GM23338 (cell line): Measurements from ENCODE around the gene SLC35A5. TPM values are rescaled to one million over a fixed set of nuclear protein-coding genes. Genes with fewer than 3 reads are reported as not detected.

ENCODE experiments used
- ATAC-seq: fragments of 200-7000 bp; cut with Tn5 transposase; 3 replicates; pipeline ENCODE4 v1.9.1; 2020
- DNase-seq: peaks from one replicate; pipeline ENCODE4 v3.0.0-alpha.2; 2015; ENCODE audit warnings: low spot score
- H2AFZ ChIP-seq: fragments of 200-600 bp; sonication (generic); 2 replicates; pipeline ENCODE4 v1.8.0; 2016; ENCODE audit warnings: antibody characterized with exemption, mild to moderate bottlenecking, moderate library complexity
- H3F3A ChIP-seq: fragments of 200-600 bp; sonication (generic); replicated peaks from 2 replicates; pipeline ENCODE4 v1.8.0; 2017; ENCODE audit warnings: antibody characterized with exemption, mixed run types, low read depth
- H3K27ac ChIP-seq: fragments of 200-600 bp; sonication (generic); 2 replicates; pipeline ENCODE4 v1.6.1; 2016; ENCODE audit warnings: low read depth
- H3K27me3 ChIP-seq: fragments of 200-600 bp; sonication (generic); 2 replicates; pipeline ENCODE4 v1.8.0; 2016; ENCODE audit warnings: mild to moderate bottlenecking, mixed run types, moderate library complexity; ENCODE audit not compliant: insufficient read depth
- H3K36me3 ChIP-seq: fragments of 200-600 bp; sonication (generic); 2 replicates; pipeline ENCODE4 v1.8.0; 2016; ENCODE audit warnings: mild to moderate bottlenecking; ENCODE audit not compliant: insufficient read depth
- H3K4me1 ChIP-seq: fragments of 200-600 bp; sonication (generic); 2 replicates; pipeline ENCODE4 v1.8.0; 2016; ENCODE audit warnings: mild to moderate bottlenecking, moderate library complexity; ENCODE audit not compliant: insufficient read depth
- H3K4me2 ChIP-seq: fragments of 200-600 bp; sonication (generic); 2 replicates; pipeline ENCODE4 v1.7.1; 2017; ENCODE audit warnings: mixed run types
- H3K4me3 ChIP-seq: fragments of 200-600 bp; sonication (generic); 2 replicates; pipeline ENCODE4 v1.6.1; 2016; ENCODE audit warnings: mixed run types
- H3K79me2 ChIP-seq: fragments of 200-600 bp; sonication (generic); replicated peaks from 2 replicates; pipeline ENCODE4 v1.8.0; 2017; ENCODE audit warnings: mild to moderate bottlenecking; ENCODE audit not compliant: insufficient read depth
- H3K9me2 ChIP-seq: fragments of 200-600 bp; sonication (generic); 2 replicates; pipeline ENCODE4 v1.8.0; 2017; ENCODE audit not compliant: insufficient read depth
- H4K20me1 ChIP-seq: fragments of 200-600 bp; sonication (generic); replicated peaks from 2 replicates; pipeline ENCODE4 v1.8.0; 2017; ENCODE audit warnings: mild to moderate bottlenecking; ENCODE audit not compliant: insufficient read depth
- H3K27ac Mint-ChIP-seq: 2 replicates; pipeline ENCODE4 v1.8.0; 2020; ENCODE audit warnings: inconsistent platforms, mild to moderate bottlenecking, moderate library complexity, mixed read lengths
- H3K27me3 Mint-ChIP-seq: 3 replicates; pipeline ENCODE4 v1.8.0; 2022; ENCODE audit warnings: low read depth, mild to moderate bottlenecking, moderate library complexity, mixed read lengths, inconsistent platforms; ENCODE audit not compliant: insufficient read depth, poor library complexity
- H3K36me3 Mint-ChIP-seq: 3 replicates; pipeline ENCODE4 v1.8.0; 2021; ENCODE audit warnings: low read depth, mild to moderate bottlenecking, inconsistent platforms, moderate library complexity, mixed read lengths
- H3K4me1 Mint-ChIP-seq: 3 replicates; pipeline ENCODE4 v1.8.0; 2020; ENCODE audit warnings: mild to moderate bottlenecking, inconsistent platforms, mixed read lengths
- H3K4me3 Mint-ChIP-seq: 3 replicates; pipeline ENCODE4 v1.8.0; 2021; ENCODE audit warnings: moderate library complexity, mild to moderate bottlenecking, inconsistent platforms, mixed read lengths
- H3K9me3 Mint-ChIP-seq: 3 replicates; pipeline ENCODE4 v1.8.0; 2020; ENCODE audit warnings: moderate library complexity, mild to moderate bottlenecking, inconsistent platforms, mixed read lengths
- CREB1 ChIP-seq: fragments of 250-450 bp; sonication (Bioruptor Pico); IDR thresholded peaks from 2 replicates; pipeline ENCODE4 v1.5.0; 2020; ENCODE audit warnings: low read depth, mild to moderate bottlenecking, moderate library complexity
- EZH2 ChIP-seq: fragments of 200-600 bp; sonication (generic); IDR thresholded peaks from one replicate; pipeline ENCODE4 v1.8.0; 2017; ENCODE audit warnings: antibody characterized with exemption, mild to moderate bottlenecking, low read depth; ENCODE audit not compliant: unreplicated experiment
- EZH2phosphoT487 ChIP-seq: fragments of 200-600 bp; sonication (generic); IDR thresholded peaks from one replicate; pipeline ENCODE4 v1.8.1; 2018; ENCODE audit warnings: antibody characterized with exemption; ENCODE audit not compliant: unreplicated experiment
- JUNB ChIP-seq: IDR thresholded peaks from one replicate; pipeline ENCODE4 v1.6.1; 2016; ENCODE audit warnings: antibody characterized with exemption; ENCODE audit not compliant: unreplicated experiment
- NANOG ChIP-seq: IDR thresholded peaks from 2 replicates; pipeline ENCODE4 v1.6.1; 2016; ENCODE audit warnings: antibody characterized with exemption, borderline replicate concordance
- POLR2AphosphoS5 ChIP-seq: IDR thresholded peaks from 2 replicates; pipeline ENCODE4 v1.6.1; 2016; ENCODE audit warnings: antibody characterized with exemption, low read depth
- STAT1 ChIP-seq: IDR thresholded peaks from one replicate; pipeline ENCODE4 v1.6.1; 2016; ENCODE audit warnings: antibody characterized with exemption; ENCODE audit not compliant: unreplicated experiment
- ZNF114 ChIP-seq: fragments of 250-450 bp; sonication (Bioruptor Pico); IDR thresholded peaks from 2 replicates; pipeline ENCODE4 v1.5.0; 2020; ENCODE audit warnings: mild to moderate bottlenecking, moderate library complexity
- ZNF331 ChIP-seq: fragments of 250-450 bp; sonication (Bioruptor Pico); IDR thresholded peaks from 2 replicates; pipeline ENCODE4 v1.5.0; 2020; ENCODE audit warnings: low read depth, mild to moderate bottlenecking, moderate library complexity
- polyA plus RNA-seq: library from polyadenylated mRNA; unstranded; fragments of >200 nt; fragmentation: Nextera tagmentation; extraction: Ambion mirVana; gene quantifications from 2 replicates; pipeline ENCODE4 v1.2.1, GENCODE V29; 2016
- total RNA-seq: library from RNA; depleted of rRNA; stranded (reverse); fragments of >200 nt; shearing (Covaris generic); gene quantifications from 2 replicates; pipeline ENCODE4 v1.2.3, GENCODE V29; 2014
- TF ChIP-seq, protein P1 (sequence below): IDR thresholded peaks from one replicate; pipeline ENCODE4 v1.6.1; 2018; ENCODE audit warnings: antibody characterized with exemption; ENCODE audit not compliant: unreplicated experiment
- TF ChIP-seq, protein P2 (sequence below), 2 experiments: fragments of 200-600 bp in 1 of 2; sonication (generic) in 1 of 2; conservative IDR thresholded peaks; 2 replicates each; pipeline versions ENCODE4 v1.5.1 to v1.6.1; 2016 to 2017; ENCODE audit warnings: antibody characterized with exemption in 2 of 2, low read depth in 2 of 2, mild to moderate bottlenecking in 2 of 2, moderate library complexity in 1 of 2
- TF ChIP-seq, protein P3 (sequence below): IDR thresholded peaks from 2 replicates; pipeline ENCODE4 v1.6.1; 2016; ENCODE audit warnings: antibody characterized with exemption
- TF ChIP-seq, protein P4 (sequence below): fragments of 250-450 bp; sonication (Bioruptor Pico); IDR thresholded peaks from 2 replicates; pipeline ENCODE4 v1.5.0; 2020; ENCODE audit warnings: mild to moderate bottlenecking, moderate library complexity

SLC35A5 gene
- total and polyA plus RNA-seq, 2 experiments from 2014 or later, result 19.9 to 40.4 TPM

DNA sequence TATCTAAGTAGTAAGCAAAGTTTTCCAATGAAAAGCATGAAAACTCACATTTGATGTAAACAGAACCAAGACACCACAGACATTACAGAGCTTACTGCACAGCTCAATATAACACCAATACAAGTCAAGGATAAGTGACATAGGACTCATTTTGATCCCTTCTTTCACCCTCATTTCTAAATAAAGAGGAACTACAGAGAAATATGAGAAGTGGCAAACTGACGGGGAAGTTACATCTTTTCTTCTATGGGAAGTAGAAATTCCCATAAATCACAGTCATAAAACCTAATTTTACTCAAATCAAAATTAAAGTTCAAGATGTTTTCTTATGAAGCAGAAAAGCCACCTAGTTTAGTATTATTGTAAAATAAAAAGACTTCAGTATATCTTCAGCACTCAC, 3.9 kb upstream of the SLC35A5 start:
- Histone ChIP-seq H3K27ac (no peak overlapping the region), H3K36me3 (0 out of 2 replicates have a peak, but pooled peaks cover 5% of the 10 kb centered on the region), H3K4me3 (no peak overlapping the region), H3K4me2 (no peak overlapping the region), H3K9me2 (no peaks in the 10 kb centered on the region), H3K79me2 (peaks cover 78% of the 10 kb centered on the region), H4K20me1 (no peaks in the 10 kb centered on the region; the same call in 1 of the 2 replicates), H2AFZ (no peak overlapping the region), H3K27me3 (no peaks in the 10 kb centered on the region), H3F3A (no peaks in the 10 kb centered on the region), H3K4me1 (peaks cover 16% of the 10 kb centered on the region)
- Mint-ChIP-seq H3K9me3 (no peaks in the 10 kb centered on the region), H3K4me1 (peaks cover 16% of the 10 kb centered on the region), H3K36me3 (peaks cover 27% of the 10 kb centered on the region), H3K27ac (no peak overlapping the region), H3K4me3 (no peak overlapping the region), H3K27me3 (peaks cover 7% of the 10 kb centered on the region)
- TF ChIP-seq EZH2, result no peak
- TF ChIP-seq CREB1, result no peak
- no peak for TF ChIP-seq STAT1
- no peak for TF ChIP-seq EZH2phosphoT487
- TF ChIP-seq, protein P1, sequence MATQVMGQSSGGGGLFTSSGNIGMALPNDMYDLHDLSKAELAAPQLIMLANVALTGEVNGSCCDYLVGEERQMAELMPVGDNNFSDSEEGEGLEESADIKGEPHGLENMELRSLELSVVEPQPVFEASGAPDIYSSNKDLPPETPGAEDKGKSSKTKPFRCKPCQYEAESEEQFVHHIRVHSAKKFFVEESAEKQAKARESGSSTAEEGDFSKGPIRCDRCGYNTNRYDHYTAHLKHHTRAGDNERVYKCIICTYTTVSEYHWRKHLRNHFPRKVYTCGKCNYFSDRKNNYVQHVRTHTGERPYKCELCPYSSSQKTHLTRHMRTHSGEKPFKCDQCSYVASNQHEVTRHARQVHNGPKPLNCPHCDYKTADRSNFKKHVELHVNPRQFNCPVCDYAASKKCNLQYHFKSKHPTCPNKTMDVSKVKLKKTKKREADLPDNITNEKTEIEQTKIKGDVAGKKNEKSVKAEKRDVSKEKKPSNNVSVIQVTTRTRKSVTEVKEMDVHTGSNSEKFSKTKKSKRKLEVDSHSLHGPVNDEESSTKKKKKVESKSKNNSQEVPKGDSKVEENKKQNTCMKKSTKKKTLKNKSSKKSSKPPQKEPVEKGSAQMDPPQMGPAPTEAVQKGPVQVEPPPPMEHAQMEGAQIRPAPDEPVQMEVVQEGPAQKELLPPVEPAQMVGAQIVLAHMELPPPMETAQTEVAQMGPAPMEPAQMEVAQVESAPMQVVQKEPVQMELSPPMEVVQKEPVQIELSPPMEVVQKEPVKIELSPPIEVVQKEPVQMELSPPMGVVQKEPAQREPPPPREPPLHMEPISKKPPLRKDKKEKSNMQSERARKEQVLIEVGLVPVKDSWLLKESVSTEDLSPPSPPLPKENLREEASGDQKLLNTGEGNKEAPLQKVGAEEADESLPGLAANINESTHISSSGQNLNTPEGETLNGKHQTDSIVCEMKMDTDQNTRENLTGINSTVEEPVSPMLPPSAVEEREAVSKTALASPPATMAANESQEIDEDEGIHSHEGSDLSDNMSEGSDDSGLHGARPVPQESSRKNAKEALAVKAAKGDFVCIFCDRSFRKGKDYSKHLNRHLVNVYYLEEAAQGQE, result no peak
- TF ChIP-seq, protein P2, sequence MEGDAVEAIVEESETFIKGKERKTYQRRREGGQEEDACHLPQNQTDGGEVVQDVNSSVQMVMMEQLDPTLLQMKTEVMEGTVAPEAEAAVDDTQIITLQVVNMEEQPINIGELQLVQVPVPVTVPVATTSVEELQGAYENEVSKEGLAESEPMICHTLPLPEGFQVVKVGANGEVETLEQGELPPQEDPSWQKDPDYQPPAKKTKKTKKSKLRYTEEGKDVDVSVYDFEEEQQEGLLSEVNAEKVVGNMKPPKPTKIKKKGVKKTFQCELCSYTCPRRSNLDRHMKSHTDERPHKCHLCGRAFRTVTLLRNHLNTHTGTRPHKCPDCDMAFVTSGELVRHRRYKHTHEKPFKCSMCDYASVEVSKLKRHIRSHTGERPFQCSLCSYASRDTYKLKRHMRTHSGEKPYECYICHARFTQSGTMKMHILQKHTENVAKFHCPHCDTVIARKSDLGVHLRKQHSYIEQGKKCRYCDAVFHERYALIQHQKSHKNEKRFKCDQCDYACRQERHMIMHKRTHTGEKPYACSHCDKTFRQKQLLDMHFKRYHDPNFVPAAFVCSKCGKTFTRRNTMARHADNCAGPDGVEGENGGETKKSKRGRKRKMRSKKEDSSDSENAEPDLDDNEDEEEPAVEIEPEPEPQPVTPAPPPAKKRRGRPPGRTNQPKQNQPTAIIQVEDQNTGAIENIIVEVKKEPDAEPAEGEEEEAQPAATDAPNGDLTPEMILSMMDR (conservative IDR thresholded peaks at IDR 0.05; ENCODE audit: low read depth in 2 of 2), result no peak
- TF ChIP-seq ZNF331 (CRISPR knock-in tag), result no peak
- TF ChIP-seq, protein P3, sequence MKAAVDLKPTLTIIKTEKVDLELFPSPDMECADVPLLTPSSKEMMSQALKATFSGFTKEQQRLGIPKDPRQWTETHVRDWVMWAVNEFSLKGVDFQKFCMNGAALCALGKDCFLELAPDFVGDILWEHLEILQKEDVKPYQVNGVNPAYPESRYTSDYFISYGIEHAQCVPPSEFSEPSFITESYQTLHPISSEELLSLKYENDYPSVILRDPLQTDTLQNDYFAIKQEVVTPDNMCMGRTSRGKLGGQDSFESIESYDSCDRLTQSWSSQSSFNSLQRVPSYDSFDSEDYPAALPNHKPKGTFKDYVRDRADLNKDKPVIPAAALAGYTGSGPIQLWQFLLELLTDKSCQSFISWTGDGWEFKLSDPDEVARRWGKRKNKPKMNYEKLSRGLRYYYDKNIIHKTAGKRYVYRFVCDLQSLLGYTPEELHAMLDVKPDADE, result no peak
- no peak for TF ChIP-seq ZNF114 (CRISPR knock-in tag)
- TF ChIP-seq, protein P4, sequence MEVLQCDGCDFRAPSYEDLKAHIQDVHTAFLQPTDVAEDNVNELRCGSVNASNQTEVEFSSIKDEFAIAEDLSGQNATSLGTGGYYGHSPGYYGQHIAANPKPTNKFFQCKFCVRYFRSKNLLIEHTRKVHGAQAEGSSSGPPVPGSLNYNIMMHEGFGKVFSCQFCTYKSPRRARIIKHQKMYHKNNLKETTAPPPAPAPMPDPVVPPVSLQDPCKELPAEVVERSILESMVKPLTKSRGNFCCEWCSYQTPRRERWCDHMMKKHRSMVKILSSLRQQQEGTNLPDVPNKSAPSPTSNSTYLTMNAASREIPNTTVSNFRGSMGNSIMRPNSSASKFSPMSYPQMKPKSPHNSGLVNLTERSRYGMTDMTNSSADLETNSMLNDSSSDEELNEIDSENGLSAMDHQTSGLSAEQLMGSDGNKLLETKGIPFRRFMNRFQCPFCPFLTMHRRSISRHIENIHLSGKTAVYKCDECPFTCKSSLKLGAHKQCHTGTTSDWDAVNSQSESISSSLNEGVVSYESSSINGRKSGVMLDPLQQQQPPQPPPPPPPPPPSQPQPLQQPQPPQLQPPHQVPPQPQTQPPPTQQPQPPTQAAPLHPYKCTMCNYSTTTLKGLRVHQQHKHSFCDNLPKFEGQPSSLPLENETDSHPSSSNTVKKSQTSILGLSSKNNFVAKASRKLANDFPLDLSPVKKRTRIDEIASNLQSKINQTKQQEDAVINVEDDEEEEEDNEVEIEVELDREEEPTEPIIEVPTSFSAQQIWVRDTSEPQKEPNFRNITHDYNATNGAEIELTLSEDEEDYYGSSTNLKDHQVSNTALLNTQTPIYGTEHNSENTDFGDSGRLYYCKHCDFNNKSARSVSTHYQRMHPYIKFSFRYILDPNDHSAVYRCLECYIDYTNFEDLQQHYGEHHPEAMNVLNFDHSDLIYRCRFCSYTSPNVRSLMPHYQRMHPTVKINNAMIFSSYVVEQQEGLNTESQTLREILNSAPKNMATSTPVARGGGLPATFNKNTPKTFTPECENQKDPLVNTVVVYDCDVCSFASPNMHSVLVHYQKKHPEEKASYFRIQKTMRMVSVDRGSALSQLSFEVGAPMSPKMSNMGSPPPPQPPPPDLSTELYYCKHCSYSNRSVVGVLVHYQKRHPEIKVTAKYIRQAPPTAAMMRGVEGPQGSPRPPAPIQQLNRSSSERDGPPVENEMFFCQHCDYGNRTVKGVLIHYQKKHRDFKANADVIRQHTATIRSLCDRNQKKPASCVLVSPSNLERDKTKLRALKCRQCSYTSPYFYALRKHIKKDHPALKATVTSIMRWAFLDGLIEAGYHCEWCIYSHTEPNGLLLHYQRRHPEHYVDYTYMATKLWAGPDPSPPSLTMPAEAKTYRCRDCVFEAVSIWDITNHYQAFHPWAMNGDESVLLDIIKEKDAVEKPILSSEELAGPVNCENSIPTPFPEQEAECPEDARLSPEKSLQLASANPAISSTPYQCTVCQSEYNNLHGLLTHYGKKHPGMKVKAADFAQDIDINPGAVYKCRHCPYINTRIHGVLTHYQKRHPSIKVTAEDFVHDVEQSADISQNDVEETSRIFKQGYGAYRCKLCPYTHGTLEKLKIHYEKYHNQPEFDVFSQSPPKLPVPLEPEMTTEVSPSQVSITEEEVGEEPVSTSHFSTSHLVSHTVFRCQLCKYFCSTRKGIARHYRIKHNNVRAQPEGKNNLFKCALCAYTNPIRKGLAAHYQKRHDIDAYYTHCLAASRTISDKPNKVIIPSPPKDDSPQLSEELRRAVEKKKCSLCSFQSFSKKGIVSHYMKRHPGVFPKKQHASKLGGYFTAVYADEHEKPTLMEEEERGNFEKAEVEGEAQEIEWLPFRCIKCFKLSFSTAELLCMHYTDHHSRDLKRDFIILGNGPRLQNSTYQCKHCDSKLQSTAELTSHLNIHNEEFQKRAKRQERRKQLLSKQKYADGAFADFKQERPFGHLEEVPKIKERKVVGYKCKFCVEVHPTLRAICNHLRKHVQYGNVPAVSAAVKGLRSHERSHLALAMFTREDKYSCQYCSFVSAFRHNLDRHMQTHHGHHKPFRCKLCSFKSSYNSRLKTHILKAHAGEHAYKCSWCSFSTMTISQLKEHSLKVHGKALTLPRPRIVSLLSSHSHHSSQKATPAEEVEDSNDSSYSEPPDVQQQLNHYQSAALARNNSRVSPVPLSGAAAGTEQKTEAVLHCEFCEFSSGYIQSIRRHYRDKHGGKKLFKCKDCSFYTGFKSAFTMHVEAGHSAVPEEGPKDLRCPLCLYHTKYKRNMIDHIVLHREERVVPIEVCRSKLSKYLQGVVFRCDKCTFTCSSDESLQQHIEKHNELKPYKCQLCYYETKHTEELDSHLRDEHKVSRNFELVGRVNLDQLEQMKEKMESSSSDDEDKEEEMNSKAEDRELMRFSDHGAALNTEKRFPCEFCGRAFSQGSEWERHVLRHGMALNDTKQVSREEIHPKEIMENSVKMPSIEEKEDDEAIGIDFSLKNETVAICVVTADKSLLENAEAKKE (CRISPR knock-in tag), result no peak
- TF ChIP-seq JUNB, result no peak
- TF ChIP-seq NANOG, result no peak
- TF ChIP-seq POLR2AphosphoS5, result no peak
- ATAC-seq, result no peak
- DNase-seq, result no peak
